ENCODE measurements around the gene DYSF.

GRCh38 chr2:71496156-71496770 is 42.9 kb downstream of the DYSF start:
- TF ChIP-seq MAX (IDR thresholded peaks at IDR 0.05) (no peak), YY1 (IDR thresholded peaks at IDR 0.05; ENCODE audit: low read depth) (no peak), NFIC (IDR thresholded peaks at IDR 0.05) (no peak), CREB1 (IDR thresholded peaks at IDR 0.05; ENCODE audit: low read depth) (no peak), FOXM1 (IDR thresholded peaks at IDR 0.05; ENCODE audit: borderline replicate concordance, low read depth) (no peak), TAF1 (IDR thresholded peaks at IDR 0.05; ENCODE audit: low read depth) (no peak), TEAD4 (IDR thresholded peaks at IDR 0.05) (no peak), REST (IDR thresholded peaks at IDR 0.05; ENCODE audit: low read depth) (no peak), TCF12 (IDR thresholded peaks at IDR 0.05; ENCODE audit: low read depth) (no peak), EGR1 (IDR thresholded peaks at IDR 0.05) (no peak), EP300 (IDR thresholded peaks at IDR 0.05; ENCODE audit: borderline replicate concordance) (no peak)
